HG02973 (cell line): Measurements from ENCODE around the gene RAPGEF1.

Experiments used
- ATAC-seq: cut with Tn5 transposase; IDR thresholded peaks from one replicate; pipeline ENCODE4 v1.9.1; 2021; ENCODE audit warnings: moderate library complexity; ENCODE audit not compliant: unreplicated experiment

RAPGEF1 gene

DNA sequence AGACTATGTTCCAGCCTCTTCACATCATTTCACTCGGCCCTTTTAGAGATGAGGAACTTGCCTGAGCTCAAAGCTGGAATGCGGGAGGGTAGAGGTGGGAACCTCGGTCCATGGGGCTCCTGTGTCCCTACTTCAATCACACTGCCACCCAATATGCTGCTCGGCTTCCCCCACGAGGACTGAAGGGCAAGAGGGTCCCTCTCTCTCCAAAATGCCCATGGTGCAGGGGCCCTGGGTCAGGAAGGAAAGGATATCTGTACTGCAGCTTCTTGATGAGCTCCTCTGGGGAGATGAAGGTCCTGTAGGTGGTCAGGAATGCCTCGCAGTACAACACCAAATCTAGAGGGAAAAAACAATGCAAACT lies 148.0 kb downstream of the RAPGEF1 start:
- no peak for ATAC-seq

DNA sequence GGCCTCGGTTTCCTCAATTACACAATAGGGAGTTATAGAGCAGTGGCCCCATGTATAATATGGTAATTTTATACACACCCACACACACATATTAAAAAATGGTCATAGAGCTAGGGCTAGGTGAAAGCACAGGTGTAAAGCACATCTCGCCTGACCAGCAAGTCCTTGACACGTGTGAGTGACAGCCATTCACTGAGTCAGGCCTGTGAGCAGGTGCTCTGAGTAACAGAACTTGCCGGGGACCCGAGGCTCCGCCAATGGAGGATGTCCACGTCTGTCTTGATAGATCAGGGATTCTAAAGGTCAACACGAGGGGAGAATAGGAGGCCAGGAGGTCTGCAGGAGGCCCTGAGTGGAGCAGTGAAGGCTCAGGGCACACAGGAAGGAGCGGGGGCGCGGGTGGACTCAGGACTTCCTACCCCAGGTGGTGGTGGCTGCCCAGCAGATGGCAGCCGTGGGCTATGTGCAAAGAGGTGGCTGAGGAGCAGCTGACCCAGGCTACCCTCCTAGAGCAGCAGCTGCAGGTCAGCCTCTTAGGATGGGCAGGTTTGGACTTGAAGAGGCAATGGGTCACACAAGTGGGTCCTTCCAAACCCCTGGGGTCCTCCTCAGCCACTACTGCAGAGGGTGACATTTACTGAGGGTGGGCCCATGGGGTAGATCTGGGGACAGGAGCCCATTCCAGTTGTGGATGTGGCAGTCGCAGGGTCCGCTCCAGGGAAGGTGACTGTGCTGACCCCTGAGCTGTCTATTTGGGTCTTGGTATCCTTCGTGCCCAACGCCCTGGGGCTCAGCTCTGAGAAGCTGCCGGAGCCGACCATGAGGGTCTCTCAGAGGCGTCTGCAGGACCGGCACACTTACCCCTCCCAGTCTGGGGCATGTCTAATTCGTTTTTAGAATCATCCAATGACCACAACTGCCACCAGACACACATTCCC lies 148.7 kb downstream of the RAPGEF1 start:
- no peak for ATAC-seq

DNA sequence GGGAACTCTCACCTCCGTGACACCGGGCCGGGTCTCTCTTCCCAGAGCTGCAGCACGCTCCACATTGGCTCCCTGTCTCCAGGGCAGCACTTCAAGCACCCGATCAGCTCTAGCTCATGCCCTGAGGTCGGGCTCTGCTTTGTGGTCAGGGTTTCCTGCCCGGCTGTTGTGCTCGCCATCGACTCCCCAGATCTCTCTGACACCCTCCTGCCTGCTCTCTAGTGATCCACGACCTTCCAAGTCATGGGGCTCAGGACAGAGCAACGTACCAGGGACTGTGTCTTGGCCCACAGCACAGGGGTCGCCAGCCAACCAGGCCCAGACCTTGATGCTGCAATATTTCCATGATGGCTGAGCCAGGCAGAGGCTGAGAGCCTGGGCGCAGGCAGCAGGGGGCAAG lies 149.4 kb downstream of the RAPGEF1 start:
- no peak for ATAC-seq

DNA sequence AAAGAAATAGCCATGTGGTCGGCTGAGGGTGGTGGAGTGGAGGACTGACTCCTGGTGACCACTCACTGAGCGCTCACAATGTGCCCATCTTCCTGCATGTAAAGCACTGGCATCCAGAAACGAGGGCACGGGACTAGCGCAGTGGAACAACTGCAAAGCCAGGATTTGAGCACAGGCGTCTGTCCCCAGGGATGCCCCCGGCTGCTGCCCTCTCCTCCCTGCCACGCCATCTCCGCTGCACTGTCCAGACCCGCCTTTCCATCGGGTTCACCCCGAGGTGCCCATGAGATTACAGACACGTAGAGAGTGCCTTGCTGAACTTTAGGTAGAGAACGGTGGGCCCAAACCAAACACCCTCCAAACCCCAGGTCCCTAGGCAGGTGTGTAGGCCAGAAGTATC lies 149.9 kb downstream of the RAPGEF1 start:
- no peak for ATAC-seq

DNA sequence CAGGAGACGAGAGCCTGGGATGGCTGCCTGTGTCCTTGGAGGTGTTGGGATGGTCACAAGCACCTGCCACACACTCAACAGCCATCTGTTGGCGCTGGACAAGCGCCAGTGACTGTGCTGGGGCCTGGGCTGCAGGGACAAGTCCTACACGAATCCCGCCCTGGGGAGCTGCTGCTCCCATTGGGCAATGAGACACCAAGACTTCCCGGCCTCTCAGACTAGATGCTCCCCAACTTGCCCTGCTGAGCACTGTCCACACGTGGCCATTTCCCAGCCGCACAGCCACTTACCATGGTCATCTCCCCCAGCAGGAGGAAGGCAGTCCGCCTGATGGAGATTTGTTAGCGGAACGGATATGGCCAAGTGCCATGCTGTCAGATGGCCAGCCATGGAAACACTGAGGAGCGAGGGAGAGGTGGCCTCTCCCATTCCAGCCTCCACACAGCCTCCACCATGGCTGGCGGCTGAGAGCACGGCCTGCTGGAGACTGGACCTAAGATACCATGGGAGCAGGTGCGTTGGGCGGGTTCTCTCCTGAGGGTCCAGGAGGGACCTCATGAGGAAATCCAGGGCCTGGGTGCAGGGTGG lies 150.7 kb downstream of the RAPGEF1 start:
- no peak for ATAC-seq

DNA sequence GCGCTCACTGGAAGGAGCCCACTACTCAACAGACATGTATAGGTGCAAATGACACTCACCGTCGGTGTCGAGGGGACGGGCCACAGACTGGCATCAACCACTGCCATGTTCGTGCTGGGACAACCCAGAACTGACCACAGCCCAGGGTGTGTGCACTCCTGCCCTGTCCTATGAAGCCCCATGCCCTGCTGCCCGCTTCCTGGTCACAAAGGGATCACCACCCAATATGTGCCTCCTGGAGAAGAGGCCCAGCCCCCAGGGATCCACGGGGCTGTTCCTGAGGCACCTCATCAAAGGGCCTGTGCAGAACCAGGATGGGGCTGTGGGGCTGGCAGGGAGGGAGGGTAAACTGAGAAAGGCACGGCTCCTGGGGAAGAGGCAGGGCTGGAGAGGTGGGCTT lies 151.5 kb downstream of the RAPGEF1 start:
- no peak for ATAC-seq

DNA sequence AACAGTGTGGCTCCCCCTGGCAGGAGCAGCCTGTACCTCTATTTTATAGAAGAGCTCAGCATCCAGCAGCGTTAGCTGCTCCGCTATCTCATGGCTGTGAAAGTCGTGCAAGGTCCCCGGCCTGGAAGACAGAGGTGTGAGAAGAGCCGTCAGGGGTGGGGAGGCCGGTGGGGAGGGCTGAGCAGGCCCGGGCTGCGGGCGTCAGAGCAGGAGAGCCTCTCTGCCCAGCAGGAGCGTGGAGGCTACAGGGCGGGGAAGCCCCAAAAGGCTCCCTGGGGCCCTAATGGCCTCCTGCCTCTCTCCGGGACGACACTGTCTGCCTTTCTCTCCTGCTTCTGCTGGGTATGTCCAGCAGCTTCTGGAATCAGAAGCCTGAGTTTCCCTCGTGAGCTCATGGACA lies 152.0 kb downstream of the RAPGEF1 start:
- no peak for ATAC-seq

DNA sequence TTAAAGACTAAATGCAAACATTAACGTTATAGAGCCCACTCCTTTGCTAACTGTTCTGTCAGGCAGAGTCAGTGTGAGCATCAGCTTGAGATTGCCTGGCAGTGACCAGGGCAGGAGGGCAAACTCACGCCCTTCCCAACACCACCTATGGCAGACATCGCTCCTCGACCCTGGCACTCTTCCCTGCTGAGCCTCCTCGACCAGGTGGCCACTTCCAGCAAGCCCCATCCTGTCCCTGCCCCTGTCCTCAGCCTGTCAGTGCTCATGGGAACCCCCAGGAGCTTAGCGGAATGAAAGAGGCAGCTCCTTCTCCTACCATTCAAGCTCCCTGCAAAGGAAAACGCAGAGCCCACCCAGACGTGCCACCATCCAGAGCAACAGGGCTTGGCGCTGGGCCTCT lies 152.5 kb downstream of the RAPGEF1 start:
- no peak for ATAC-seq

DNA sequence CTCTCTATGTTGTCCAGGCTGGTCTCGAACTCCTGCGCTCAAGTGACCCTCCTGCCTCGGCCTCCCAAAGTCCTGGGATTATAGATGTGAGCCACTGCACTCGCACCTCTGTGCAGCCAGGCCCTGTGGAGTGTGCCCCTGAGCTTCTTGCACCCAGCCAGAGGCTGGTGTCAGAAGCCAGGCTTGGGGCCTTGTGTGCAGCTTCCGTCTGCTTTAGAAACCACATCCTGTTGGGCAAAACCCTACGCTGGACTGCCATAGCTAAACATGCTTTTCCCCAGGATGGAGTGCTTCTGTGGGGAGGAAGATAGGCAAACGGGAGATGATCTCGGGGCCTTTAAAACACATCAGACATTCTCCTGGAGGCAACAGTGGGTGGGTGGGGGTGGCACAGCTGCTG lies 154.5 kb downstream of the RAPGEF1 start:
- ATAC-seq, result no peak

DNA sequence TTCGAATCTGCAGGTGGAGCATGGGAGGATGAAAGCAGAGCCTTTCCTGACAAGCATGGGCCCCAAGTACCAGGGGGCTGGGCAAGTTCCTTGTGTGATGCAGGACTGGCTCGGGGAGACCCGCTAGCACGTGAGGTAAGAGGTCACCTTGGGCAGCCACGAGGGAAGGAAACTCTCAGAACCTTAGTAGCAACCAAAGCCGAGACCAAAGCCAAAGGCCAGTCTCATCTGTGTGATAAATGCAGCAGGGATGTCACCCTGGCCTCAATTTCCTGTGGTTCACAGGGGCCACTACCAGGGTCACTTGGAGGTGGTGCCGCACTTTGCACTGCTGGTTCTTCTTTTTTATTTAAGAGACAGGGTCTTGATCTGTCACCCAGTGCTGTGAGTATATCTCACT lies 155.0 kb downstream of the RAPGEF1 start:
- no peak for ATAC-seq

DNA sequence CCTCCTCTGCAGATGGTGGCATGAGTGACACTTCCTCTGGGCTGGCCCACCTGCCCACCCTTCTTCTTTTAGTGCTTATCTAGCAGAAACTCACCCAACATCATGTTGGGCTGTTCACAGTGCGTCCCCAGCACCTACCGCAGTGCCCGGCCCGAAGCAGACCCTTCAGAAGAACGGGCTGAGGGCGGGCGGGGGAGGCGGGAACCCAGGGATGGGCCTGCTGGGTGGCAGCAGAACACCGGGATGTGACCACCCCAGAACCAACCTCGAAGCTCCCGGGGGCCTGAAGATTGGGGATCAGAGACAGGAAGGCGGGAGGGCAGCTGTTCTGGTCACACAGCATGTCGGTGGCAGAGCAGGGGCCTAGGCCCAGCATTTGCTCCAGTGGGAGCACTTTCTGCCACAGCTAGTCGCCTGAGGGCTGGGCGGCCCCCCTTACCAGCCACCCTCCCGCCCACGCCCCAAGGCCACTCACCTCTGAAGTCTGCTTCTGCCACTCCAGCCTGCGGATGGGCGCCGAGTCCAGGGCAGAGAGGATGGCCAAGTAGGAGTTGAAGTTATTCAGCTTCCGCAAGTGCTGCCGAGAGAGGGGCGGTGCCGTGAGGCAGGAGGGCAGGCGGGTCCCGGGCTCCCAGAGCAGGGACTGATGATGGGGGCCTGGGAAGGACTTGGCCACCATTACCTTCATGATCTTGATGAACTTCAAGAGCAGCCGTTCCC lies 155.9 kb downstream of the RAPGEF1 start:
- no peak for ATAC-seq

DNA sequence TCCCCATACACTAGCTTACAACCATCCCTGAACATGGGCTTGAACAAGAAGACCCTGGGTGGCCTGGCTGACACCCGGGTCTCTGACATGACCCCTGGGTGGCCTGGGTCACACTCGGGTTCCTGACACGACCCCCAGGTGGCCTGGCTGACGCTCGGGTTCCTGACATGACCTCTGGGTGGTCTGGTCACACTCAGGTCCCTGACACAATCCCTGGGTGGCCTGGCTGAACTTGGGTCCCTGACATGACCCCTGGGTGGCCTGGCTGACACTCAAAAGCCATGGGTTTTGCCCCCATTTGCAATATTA lies 156.6 kb downstream of the RAPGEF1 start:
- no peak for ATAC-seq

DNA sequence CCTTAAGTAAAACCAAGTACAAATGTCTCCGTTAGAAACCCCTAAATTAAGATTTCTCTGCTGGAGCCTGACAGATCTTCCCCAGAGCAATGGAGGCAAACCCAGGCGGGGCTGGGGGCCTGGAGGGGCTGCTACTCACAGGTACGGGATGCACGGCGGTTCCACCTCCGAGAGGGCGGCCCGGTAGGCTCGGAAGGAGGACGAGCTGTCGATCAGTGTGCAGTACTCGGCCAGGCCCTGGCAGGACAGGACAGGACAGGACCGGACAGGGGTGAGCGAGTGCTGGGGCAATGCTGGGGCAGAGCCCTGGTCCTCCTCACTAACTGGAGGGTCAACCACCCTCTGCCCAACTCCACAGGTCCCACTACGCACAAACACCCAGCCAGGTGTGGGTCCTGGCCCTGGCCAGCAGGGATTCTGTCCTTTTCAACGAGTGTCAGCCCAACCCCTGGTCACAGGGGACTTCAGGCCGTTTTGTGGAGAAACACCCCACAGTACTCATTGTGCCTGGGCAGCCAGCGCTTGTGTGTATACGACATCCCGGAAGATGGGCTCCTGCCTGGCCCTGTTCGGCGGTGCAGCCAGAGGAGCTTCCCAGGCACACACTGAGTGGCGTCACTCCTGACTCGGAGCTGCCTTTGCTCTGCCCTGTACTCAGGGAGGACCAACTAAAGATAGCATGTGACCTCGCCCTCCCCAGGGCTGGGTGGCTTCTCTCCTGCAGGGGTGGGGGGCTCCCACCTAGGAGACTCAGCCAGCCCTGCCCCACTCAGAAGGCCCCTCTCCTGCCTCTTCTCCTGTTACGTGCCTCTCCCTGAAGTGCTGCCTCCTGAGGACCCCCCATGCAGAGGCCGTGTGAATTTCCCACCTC lies 157.2 kb downstream of the RAPGEF1 start:
- ATAC-seq, result no peak

DNA sequence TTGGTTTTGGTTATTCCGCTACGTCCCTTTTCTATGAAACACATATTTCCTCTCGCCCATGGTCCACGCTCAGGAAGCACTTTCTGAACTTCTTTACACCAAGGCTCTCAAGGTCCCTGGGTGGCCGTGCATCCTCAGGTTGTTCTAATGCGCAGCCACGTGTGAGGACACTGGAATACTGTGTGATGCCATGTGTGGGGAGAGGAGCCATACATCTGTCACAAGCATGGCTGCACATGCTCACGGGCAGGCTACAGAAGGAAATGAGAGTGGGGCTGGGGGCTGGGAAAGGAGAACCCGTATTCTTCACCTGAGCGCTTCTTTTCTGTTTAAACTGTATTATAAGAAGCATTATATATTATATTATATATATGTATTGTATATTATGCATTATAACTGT lies 157.8 kb downstream of the RAPGEF1 start:
- no peak for ATAC-seq

DNA sequence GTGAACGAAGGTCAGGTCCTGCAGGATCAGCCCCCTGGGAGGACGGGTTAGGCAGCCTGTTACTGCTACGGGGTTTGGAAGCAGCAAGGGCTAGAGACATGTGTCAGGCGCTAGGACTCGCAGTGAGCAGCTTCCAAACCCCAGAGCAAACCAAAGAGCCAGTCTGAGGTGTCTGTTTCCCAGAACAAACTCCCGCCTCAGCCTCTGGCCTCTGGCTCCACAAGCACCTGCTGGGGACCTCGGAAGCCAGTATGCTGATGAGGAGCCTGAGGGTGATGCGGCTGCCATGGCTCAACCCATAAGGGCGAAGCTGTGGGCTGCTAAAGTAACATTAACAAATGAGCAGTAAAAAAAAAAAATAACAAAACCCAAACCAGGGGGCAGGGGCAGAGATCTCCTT lies 159.5 kb downstream of the RAPGEF1 start:
- no peak for ATAC-seq

DNA sequence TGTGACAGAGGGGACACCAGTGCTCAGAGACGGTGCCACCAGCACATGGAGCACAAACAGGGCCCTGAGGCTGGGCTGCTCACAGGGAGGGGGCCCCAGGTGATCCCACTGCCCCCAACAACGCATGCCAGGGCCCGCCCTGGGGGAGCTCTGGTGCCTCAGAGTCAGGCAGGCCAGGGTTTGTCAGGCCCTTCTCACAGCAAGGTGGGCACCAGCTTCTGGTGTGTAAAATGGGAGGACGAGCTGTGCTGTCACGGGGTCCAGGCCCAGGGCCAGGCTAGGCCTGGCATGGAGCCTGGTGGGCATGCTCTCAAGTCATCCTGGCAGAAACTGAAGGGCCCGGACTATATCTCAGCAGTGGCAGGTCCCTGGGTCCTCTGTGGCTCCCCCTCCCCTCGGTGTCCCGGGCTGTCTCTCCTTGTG lies 160.1 kb downstream of the RAPGEF1 start:
- no peak for ATAC-seq

DNA sequence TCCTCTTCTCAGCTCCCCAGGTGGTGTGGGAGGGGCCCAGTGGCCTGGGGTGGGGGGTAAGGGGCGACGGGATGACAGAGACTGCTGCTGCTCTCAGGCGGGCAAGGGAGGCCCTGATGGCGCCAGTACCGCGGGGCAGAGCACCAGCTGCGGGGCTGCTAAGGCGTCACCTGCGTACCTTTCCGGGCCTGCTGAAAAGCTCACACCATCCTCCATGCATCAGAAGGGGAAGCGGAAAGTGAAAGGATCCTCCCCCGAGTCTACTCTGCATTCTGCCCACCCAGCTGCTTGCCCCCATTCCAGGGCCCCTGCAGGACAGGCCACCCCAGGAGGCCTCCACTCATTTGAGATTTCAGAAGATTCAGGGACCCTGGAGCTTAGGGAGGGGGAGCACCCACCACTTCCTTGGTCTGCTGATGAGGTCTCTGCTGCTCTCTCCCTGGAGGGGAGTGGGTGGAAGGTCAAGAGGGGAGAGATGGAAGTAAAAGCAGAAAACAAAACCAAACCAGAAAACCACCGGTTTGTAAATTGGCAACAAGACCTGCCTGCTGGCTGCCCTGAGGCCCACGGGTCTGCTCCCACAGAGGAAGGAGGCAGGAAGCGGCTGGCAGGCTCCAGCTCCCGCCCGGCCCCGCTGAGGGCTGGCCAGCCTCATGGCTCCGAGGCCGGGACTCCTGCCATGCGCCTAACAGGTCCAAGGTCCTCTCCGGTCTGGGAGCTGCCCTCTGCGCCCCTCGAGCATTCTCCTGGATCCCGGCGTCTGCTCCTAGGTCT lies 161.0 kb downstream of the RAPGEF1 start:
- peak; percentile 70 for ATAC-seq

DNA sequence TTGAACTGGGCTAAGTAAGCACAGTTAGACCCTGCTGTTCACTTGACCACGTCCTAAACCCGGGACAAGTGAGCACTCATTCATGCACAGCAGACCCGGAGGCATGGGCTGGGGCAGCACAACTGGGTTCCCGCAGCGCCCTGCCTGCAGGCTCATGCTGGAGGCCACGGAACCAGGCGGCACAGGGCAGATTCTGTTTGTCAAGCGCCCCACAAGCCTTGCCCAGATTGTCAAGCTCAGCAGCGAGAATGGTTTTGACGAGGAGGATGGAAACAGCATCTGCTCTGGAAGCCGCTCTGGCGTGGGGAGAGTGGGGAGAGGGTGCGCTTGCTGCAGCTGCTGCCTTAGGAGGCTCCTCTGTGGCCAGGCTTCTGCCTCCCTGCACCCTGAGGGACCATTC lies 161.9 kb downstream of the RAPGEF1 start:
- ATAC-seq, result no peak

DNA sequence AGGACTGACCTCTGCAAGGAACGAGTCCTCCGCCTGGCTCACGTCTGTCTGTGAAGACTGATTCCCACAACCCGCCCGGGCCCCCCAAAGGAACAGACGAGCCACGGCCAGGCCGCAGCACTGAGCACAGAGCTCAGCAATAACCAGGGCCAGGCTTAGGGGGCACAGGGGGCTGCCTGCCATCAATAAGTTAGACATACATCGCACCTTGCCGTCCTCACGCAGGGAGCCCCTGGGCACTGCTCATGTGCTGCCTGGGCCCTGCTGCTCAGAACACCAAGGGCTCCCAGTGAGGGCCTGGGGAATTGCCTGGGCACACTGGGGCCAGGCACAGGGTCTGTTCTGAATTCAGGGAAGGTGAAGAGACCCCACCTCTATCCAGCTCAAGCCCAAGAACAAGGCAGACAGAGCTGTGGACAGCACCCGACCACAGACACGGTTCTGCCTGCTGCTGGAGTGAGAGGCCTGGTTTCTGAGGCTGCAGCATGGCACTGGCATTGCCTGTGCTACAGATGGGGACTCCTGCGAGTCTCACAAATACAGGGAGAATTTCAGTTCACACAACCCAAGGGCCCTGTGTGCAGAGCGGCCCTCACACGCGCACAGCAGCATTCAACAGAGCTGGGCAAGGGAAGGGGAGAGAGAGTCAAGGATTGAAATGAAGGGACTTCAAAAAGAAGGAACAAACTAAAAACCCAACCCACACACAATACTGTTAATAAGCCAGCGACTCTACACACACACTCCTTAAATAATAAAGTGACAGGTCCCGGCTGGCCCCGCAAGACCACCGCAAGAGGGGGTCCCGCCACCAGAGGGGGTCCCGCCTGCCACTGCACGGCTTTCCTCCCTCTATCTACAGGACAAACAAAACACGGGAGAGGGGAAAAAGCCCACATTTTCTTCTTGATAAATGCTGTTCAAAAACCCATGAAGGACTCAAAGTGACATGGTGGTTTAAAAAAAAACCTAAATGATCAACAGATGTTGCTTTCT lies 162.6 kb downstream of the RAPGEF1 start:
- no peak for ATAC-seq
